HG02798 (cell line): Measurements from ENCODE around the gene DDT.
A peak's percentile ranks its signal among the peaks of the same experiment; 100 is the strongest.
"Not testable (repeated sequence)": the region's sequence is repeated elsewhere in the genome, so short reads cannot be mapped to it uniquely, and the experiment has no call there.

ENCODE experiments used
- ATAC-seq: cut with Tn5 transposase; IDR thresholded peaks from one replicate; pipeline ENCODE4 v1.9.1; 2021; ENCODE audit warnings: mild to moderate bottlenecking; ENCODE audit not compliant: unreplicated experiment, poor library complexity

DDT gene

DNA sequence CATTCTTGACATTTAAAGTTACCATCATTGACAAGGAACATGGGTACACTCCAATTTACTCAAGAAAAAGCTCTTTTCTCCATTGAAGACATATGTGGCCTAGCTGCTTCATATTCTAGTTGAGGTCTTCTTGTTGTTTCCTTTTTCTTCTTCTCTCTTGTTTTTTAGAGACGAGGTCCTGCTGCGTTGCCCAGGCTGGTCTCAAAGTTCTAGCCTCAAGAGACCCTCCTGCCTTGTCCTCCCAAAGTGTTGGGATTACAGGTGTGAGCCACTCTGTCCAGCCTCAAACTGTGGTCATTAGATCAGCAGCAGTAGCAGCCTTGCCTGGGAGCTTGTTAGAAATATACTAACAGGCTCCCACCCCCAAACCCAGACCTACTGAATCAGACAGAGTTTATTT, 18.8 kb upstream of the DDT start:
- ATAC-seq: not testable (repeated sequence)

DNA sequence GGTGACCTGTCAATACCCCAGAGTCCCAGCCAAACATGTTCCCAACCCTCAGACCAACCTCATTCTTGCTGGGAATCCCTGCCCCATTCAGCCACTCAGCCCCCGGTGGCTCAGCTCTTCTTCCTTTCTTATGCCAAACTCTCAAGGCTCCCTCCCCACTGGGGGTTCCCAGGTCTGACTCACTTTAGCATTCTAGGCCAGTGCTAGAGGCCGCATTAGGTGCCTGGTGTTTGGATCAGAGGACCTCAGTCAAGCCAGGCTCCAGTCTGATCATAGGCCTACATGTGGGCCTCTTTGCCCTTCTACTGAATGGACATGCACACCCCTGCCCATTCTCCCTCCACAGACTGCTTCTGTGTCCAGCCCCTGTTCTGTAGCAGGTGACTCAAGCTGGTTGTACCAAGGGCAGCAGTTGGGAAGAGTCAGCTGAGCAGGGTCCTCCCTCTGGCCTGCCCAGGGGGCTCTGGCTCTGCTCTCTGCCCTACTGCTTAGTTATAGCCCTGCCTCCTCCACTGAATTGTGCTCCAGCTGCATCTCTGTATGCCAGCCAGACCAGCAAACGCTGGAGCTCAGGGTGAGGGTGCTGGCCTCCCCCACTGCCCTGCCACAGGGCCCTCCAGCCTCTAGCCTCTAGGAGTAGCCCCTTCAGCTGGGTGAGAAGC, 15.5 kb upstream of the DDT start:
- ATAC-seq: not testable (repeated sequence)

DNA sequence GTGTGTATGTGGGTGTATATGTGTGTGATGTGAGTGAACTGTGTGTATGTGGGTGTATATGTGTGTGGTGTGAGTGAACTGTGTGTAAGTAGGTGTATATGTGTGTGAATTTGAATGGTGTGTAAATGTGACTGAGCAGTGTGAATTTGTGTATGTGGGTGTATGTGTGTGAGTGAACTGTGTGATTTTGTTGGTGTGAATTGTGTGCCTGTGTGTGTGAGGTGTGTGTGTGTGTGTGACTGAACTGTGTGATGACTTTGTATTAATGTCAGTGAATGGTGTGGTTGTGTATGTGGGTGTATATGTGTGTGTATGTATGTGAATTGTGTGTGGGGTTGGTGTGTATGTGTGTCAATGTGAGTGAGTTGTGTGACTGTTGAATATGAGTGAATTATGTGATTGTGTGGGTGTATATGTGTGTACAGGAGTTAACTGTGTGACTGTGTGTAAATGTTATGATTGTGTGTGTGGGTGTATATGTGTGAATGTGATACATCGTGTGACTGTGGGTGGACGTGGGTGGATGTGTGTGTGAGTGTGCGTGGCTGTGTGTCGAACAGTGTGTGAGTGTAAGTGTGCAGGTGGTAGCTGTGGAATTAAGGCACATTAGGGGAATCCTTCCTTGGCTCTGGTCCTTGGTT, 12.4 kb upstream of the DDT start:
- not testable (repeated sequence) for ATAC-seq

DNA sequence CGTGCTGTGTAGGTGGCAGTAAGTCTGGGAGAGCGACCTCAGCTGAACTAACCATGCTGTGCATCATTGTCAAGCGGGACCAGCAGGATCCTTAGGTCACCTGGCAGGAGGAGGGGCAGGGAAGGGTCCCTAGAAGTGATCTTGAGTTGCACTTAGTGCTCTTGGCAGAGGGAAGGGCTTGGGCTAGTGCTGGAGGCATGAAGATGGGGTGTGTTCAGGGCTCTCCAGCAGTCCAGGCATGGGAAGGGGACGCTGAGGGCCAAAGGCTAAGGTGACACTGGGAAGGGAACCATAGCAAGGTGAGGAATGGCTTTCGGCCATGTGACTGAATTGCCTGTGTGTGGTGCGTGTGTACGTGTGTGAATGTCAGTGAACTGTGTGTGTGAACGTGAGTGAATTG, 11.8 kb upstream of the DDT start:
- not testable (repeated sequence) for ATAC-seq

DNA sequence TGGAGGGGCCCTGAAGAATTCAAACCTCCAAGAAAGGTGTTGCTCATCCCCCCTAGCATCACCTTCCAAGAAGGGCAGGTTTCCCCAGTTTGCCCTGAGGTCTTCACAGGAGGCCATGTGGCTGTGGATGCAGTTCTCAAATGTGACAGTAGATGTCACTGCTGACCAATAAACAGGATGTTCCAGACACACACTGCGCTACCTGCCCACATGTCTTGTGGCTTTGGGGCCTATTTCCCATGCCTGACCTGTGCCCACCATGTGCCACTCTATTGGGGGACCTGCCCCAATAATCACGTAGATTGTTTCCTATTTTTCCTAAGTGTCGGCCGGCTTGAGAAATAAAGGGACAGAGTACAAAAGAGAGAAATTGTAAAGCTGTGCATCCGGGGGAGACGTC, 10.2 kb upstream of the DDT start:
- peak; percentile 44 for ATAC-seq

DNA sequence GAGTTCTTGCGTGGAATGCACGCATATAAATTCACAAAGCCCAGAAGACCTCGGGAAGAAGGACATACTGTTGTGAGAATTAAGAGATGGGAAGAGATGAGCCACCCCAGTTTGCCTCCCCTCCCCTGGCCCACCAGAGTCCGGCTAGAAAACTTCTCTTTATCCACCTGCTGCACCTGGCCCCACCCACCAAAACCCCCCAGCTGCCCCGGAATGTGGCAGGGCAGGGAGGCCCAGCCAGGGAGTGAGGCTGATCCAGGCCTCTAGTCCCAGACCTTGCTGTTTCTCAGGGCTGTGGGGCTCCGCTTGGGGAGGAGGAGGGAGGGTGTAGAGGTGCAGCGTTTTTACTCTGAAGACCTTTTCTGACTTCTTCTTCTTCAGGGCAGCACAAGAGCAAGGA, 6.3 kb upstream of the DDT start:
- not testable (repeated sequence) for ATAC-seq

DNA sequence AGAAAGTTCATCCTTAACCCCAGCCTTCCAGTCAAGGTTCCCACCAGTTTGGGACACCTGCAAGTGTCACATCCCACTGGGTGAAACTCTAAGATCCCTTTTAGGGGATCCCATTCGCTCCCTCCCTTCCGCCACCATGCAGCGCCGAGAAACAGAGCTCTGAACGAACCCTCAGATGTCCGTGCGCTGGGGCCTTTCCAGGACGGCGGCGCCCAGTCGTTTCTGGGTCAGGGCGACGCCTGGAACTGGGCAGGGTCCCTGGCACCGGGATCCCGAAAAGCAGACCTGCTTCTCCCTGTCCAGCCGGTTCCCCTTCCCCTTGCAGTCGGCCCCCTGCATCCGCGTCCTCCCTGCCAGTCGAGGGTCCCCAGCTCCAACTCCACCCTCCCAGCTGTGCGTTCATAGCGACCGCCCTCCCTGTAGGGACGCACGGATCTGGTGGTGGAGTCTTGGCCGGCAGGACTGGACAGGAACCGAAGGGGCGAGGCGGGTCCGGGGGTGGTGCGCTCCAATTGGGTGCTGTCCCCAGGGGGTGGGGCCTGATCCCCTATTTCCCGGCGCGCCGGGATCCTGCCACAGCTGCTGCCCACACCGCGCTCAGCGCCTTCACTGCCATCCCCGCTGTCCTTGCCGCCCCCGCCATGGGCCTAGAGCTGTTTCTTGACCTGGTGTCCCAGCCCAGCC, 5.5 kb upstream of the DDT start, which contains the start of gene GSTT2:
TSS of gene GSTT2 (plus strand) at position 578 of the 684 bp plus-strand sequence.
- not testable (repeated sequence) for ATAC-seq

DNA sequence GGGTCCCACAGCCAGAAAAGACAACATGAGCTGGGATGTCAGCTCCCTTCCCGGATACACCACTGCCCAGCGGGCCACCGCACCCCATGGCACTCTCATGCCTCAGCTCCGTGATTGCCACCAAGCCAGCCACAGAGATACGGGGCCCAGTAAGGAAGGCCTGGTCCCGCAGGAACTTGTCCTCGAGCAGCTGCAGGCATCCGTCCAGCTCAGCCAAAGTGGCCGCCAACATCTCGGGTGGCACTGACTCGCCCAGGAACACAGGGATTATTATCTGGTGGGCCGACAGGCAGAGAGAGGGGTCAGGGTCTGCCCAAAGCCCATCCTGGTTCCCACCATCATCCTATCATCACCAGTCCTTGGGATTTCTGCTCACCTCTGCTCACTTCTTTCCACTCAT, 3.1 kb upstream of the DDT start:
- ATAC-seq: not testable (repeated sequence)

DNA sequence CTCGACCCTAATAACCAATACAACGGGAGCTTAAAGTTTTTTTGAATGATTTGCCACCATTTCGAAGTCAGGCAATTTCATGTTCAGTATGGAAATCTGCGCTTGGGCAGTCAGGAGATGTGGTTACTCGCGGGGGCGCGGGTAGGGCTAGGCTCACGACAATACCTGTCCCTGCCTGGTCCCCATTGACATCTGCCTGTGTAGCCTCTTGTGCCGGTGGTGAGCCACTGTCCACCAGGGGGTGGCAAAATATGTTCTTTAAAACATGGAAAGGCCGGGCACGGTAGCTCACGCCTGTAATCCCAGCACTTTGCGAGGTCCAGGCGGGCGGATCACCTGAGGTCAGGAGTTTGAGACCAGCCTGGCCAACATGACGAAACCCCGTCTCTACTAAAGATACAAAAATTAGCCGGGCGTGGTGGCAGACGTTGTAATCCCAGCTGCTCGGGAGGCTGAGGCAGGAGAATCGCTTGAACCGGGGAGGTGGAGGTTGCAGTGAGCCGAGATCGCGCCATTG, 653 bp upstream of the DDT start:
- peak; percentile 20 for ATAC-seq

DNA sequence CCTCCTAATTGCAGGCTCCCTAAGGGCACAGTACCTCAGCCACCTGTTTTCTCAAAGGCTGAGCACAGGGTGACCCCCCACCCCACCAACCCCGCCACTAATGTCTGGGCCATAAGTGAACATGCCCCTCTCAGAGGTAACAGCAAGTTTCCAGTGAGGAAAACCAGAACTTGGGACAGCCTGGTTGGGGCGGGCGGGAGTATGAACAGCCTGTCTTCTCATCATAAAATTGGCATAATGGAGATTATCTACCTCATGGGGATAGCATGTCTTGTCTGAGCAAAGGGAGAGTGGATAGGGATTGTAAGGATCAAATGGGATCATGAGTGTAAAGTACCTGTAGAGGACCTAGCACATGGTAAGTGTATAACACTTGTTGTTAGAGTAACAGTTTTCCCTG, 2.3 kb downstream of the DDT start:
- not testable (repeated sequence) for ATAC-seq

DNA sequence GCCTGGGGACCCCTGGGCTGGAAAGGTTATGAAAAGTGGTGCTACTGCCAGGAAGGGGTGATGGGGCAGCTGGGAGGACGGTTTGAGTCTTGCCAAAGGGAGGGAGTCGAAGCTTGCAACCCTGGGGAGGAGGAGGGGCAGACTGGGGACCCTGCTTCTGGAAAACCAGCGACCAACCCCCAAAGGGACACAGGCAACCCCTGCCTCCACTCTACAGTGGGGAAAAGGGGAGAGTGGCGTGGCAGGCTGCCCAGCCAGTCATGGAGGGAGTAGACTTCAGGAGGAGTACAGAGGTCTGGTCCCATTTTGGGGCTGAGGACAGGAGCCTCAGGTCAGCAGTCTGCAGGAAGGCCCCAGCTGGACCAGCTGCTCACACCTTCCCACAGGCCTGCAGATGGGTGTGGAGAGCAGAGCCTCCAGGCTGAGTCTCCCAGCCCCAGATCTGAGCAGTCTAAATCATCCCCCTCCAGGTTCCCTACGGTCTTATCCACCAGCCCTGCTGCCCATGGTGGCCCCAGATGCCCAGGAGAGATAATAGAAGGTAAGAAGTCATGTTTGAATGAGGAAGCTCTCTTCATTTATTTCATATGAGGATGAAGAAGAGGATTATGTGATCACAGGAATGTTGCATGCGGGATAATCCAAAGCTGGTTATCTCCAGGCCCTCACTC, 3.3 kb downstream of the DDT start:
- ATAC-seq: no peak

DNA sequence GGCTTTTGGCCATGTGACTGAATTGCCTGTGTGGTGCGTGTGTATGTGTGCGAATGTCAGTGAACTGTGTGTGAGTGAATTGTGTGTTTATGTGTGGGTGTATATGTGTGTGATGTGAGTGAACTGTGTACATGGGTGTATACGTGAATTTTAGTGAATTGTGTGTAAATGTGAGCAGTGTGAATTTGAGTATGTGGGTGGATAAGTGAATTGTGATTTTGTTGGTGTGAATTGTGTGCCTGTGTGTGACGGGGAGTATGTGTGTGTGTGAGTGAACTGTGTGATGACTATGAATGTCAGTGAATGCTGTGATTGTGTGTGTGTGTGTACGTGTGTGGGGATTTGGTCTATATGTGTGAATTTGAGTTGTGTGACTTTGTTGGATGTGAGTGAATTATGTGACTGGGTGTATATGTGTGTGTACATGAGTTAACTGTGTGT, 4.0 kb downstream of the DDT start:
- no peak for ATAC-seq

DNA sequence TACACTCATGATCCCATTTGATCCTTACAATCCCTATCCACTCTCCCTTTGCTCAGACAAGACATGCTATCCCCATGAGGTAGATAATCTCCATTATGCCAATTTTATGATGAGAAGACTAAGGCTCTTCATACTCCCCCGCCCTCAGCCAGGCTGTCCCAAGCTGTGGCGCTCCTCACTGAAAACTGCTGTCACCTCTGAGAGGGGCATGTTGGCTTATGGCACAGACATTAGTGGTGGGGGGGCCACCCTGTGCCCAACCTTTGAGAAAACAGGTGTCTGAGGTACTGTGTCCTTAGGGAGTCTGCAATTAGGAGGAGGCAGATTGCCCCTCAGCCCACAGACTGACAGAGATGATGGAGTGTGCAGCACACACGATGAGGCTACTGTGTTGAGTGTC, 5.2 kb downstream of the DDT start:
- no peak for ATAC-seq

DNA sequence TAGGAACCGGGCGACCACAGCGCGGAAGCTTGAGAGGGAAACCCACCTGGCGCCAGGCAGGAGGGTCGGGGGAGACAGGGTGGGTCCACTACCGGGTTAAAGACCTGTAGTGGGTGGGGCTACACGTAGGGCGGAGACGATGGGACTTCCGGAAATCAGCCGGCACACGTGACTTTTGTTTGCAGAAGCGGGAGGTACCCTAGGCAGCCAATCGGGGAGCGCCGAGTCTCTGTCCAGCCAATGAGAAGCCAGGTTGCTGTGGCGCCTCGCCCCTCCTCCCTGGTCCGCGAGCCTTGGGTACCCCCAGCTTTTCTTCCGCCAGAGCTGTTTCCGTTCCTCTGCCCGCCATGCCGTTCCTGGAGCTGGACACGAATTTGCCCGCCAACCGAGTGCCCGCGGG, 7.7 kb downstream of the DDT start, which contains the start of gene DDTL:
TSS of gene DDTL (plus strand) at position 321 of the 400 bp plus-strand sequence. CDS start at position 348, 27 bp downstream.
- peak; percentile 97 for ATAC-seq

DNA sequence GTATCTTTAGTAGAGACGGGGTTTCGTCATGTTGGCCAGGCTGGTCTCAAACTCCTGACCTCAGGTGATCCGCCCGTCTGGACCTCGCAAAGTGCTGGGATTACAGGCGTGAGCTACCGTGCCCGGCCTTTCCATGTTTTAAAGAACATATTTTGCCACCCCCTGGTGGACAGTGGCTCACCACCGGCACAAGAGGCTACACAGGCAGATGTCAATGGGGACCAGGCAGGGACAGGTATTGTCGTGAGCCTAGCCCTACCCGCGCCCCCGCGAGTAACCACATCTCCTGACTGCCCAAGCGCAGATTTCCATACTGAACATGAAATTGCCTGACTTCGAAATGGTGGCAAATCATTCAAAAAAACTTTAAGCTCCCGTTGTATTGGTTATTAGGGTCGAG, 8.1 kb downstream of the DDT start:
- not testable (repeated sequence) for ATAC-seq

DNA sequence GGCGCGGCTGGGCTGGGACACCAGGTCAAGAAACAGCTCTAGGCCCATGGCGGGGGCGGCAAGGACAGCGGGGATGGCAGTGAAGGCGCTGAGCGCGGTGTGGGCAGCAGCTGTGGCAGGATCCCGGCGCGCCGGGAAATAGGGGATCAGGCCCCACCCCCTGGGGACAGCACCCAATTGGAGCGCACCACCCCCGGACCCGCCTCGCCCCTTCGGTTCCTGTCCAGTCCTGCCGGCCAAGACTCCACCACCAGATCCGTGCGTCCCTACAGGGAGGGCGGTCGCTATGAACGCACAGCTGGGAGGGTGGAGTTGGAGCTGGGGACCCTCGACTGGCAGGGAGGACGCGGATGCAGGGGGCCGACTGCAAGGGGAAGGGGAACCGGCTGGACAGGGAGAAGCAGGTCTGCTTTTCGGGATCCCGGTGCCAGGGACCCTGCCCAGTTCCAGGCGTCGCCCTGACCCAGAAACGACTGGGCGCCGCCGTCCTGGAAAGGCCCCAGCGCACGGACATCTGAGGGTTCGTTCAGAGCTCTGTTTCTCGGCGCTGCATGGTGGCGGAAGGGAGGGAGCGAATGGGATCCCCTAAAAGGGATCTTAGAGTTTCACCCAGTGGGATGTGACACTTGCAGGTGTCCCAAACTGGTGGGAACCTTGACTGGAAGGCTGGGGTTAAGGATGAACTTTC, 13.0 kb downstream of the DDT start, which contains the start of gene GSTT2B:
TSS of gene GSTT2B (minus strand) at position 112 of the 688 bp plus-strand sequence. CDS start at position 48, 64 bp downstream.
- not testable (repeated sequence) for ATAC-seq

DNA sequence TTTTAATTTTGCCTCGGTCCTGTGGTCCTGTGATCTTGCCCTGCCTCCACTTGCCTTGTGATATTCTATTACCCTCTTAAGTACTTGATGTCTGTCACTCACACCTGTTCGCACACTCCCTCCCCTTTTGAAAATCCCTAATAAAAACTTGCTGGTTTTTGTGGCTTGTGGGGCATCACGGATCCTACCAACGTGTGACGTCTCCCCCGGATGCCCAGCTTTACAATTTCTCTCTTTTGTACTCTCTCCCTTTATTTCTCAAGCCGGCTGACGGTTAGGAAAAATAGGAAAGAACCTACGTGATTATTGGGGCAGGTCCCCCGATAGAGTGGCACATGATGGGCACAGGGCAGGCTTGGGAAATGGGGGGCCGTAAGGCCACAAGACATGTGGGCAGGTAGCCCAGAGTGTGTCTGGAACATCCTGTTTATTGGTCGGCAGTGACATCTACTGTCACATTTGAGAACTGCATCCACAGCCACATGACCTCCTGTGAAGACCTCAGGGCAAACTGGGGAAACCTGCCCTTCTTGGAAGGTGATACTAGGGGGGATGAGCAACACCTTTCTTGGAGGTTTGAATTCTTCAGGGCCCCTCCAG, 17.8 kb downstream of the DDT start:
- ATAC-seq: peak; percentile 51

DNA sequence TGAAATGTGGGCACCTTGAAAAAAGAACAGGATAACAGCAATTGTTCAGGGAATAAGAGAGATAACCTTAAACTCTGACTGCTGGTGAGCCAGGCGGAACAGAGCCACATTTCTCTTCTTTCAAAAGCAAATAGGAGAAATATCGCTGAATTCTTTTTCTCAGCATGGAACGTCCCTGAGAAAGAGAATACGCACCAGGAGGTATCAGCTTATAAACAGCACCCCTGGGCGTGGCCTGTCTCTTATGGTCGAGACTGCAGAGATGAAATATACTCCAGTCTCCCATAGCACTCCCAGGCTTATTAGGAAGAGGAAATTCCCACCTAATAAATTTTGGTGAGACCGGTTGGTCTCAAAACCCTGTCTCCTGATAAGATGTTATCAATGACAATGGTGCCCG, 18.4 kb downstream of the DDT start:
- not testable (repeated sequence) for ATAC-seq

DNA sequence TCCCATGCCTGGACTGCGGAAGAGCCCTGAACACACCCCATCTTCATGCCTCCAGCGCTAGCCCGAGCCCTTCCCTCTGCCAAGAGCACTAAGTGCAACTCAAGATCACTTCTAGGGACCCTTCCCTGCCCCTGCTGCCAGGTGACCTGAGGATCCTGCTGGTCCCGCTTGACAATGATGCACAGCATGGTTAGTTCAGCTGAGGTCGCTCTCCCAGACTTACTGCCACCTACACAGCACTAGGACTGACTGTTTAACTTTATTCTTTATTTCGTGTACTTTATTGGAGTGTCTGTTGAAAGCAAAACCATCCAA, 19.3 kb downstream of the DDT start:
- not testable (repeated sequence) for ATAC-seq
